ENCODE measurements around the gene JAG2. TPM values are rescaled to one million over a fixed set of nuclear protein-coding genes. Genes with fewer than 3 reads are reported as not detected.

Gene JAG2
- total RNA-seq, 1 experiment from 2014 or later = 12.2 TPM

GRCh38 chr14:105211086-105211757, 42.6 kb upstream of the JAG2 start (continued):
- TF ChIP-seq PRDM15 (CRISPR knock-in tag; IDR thresholded peaks at IDR 0.05) (no peak), OVOL2 (CRISPR knock-in tag; IDR thresholded peaks at IDR 0.05; ENCODE audit: borderline replicate concordance) (no peak), FOXJ3 (CRISPR knock-in tag; IDR thresholded peaks at IDR 0.05; ENCODE audit: borderline replicate concordance) (no peak), ZNF317 (CRISPR knock-in tag; IDR thresholded peaks at IDR 0.05; ENCODE audit: borderline replicate concordance, low read depth) (no peak), NR1H2 (CRISPR knock-in tag; IDR thresholded peaks at IDR 0.05) (no peak), USF1 (CRISPR knock-in tag; IDR thresholded peaks at IDR 0.05) (no peak), ARID4B (CRISPR knock-in tag; IDR thresholded peaks at IDR 0.05; ENCODE audit: borderline replicate concordance) (no peak)

DNA sequence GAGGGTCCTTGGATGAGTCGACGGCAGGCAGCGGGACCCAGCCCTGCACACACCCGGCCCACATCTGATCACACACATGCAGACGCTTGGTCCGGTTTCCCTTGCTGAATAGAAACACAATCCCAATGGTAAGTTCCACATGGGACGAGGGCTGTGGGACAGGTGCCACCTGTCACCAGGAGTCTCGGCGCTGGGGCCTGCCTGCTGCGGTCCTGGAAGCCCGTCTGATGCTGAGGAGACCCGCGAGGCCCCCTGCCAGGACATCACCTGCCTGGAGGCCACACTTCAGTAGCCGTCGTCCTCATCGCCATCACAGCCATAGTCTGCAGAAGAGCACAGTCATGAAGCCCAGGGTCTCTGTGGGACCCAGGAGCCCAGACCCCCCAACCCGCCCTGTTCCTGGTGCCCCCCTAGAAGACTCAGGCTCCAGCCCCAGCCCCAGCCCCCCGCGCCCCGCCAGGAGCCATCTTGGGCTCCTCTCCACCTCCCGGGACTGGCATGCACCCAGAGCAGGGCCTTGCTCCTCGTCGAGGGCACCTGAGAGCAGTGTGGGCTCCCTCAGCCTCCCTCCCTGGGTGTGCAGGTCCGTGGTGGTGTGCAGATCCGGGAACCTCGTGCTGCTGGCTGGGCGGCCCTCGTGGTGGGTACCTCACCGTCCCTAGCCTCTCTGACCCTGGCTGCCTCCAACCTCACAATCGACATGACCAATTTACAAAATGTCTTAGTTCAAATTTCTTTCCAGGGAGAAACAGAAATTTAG, 41.9 kb upstream of the JAG2 start:
- ChIA-PET POLR2A (no interaction called here), CTCF (interaction anchor here (1.2 kb wide), 1 partner anchor 10 kb away, joined by 3 read pairs; no protein-coding TSS in a partner anchor)
- Mint-ChIP-seq H3K9me3 (peaks cover 4% of the 10 kb centered on the region), H3K4me3 (no peak overlapping the region), H3K4me1 (no peaks in the 10 kb centered on the region), H3K27me3 (ENCODE audit: low read depth) (no peaks in the 10 kb centered on the region), H3K36me3 (no peaks in the 10 kb centered on the region), H3K27ac (no peak overlapping the region)
- no peak for ATAC-seq
- TF ChIP-seq, protein P1, sequence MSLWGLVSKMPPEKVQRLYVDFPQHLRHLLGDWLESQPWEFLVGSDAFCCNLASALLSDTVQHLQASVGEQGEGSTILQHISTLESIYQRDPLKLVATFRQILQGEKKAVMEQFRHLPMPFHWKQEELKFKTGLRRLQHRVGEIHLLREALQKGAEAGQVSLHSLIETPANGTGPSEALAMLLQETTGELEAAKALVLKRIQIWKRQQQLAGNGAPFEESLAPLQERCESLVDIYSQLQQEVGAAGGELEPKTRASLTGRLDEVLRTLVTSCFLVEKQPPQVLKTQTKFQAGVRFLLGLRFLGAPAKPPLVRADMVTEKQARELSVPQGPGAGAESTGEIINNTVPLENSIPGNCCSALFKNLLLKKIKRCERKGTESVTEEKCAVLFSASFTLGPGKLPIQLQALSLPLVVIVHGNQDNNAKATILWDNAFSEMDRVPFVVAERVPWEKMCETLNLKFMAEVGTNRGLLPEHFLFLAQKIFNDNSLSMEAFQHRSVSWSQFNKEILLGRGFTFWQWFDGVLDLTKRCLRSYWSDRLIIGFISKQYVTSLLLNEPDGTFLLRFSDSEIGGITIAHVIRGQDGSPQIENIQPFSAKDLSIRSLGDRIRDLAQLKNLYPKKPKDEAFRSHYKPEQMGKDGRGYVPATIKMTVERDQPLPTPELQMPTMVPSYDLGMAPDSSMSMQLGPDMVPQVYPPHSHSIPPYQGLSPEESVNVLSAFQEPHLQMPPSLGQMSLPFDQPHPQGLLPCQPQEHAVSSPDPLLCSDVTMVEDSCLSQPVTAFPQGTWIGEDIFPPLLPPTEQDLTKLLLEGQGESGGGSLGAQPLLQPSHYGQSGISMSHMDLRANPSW (CRISPR knock-in tag; conservative IDR thresholded peaks at IDR 0.05; ENCODE audit: low read depth) = no peak
- TF ChIP-seq ETV6 (CRISPR knock-in tag; IDR thresholded peaks at IDR 0.05) (no peak), CREM (CRISPR knock-in tag; IDR thresholded peaks at IDR 0.05) (no peak), ZNF138 (CRISPR knock-in tag; conservative IDR thresholded peaks at IDR 0.05) (no peak)
- no peak for DNase-seq (ENCODE audit: low spot score)

Data from WTC11 (cell line).